ENCODE results near the gene ENTPD2.

ENTPD2 gene

DNA sequence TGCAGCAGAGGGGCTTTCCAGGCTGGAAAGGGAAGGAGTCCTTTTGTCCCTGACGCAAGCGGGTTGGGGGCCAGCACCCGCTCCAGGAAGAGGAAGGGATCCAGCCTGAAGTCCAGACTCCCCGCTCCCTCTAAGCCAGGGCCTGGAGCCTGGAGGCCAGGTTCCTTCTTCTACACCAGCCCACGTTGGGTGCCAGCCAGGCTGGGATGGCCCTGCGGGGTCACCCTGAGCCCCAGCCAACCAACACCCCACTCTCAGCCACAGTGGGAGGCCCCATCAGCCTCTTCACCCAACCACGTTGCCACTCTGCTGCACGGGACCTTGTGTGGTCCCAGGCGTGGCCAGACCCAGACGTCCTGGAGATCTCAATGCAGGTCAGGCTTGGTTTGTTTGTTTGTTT lies 21.0 kb downstream of the ENTPD2 start:
- H3K27ac ChIP-seq = no peak overlapping the region
- no peak overlapping the region for H3K4me2 ChIP-seq (ENCODE audit: low read length)
- H3K79me2 ChIP-seq = no peaks in the 10 kb centered on the region
- H3K36me3 ChIP-seq (ENCODE audit: control insufficient read depth, insufficient read depth, low read length) = no peaks in the 10 kb centered on the region
- H2AFZ ChIP-seq = no peak overlapping the region
- H3K9me3 ChIP-seq (ENCODE audit: control insufficient read depth, low read length) = no peaks in the 10 kb centered on the region
- H3K4me3 ChIP-seq (ENCODE audit: low read depth, low read length) = no peak overlapping the region
- no peak overlapping the region for H3K9ac ChIP-seq
- no peaks in the 10 kb centered on the region for H3K27me3 ChIP-seq (ENCODE audit: control insufficient read depth, insufficient read depth, low read length)
- TF ChIP-seq, protein P1, sequence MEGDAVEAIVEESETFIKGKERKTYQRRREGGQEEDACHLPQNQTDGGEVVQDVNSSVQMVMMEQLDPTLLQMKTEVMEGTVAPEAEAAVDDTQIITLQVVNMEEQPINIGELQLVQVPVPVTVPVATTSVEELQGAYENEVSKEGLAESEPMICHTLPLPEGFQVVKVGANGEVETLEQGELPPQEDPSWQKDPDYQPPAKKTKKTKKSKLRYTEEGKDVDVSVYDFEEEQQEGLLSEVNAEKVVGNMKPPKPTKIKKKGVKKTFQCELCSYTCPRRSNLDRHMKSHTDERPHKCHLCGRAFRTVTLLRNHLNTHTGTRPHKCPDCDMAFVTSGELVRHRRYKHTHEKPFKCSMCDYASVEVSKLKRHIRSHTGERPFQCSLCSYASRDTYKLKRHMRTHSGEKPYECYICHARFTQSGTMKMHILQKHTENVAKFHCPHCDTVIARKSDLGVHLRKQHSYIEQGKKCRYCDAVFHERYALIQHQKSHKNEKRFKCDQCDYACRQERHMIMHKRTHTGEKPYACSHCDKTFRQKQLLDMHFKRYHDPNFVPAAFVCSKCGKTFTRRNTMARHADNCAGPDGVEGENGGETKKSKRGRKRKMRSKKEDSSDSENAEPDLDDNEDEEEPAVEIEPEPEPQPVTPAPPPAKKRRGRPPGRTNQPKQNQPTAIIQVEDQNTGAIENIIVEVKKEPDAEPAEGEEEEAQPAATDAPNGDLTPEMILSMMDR (IDR thresholded peaks at IDR 0.05) = no peak
- H3K4me1 ChIP-seq = peaks cover 3% of the 10 kb centered on the region

DNA sequence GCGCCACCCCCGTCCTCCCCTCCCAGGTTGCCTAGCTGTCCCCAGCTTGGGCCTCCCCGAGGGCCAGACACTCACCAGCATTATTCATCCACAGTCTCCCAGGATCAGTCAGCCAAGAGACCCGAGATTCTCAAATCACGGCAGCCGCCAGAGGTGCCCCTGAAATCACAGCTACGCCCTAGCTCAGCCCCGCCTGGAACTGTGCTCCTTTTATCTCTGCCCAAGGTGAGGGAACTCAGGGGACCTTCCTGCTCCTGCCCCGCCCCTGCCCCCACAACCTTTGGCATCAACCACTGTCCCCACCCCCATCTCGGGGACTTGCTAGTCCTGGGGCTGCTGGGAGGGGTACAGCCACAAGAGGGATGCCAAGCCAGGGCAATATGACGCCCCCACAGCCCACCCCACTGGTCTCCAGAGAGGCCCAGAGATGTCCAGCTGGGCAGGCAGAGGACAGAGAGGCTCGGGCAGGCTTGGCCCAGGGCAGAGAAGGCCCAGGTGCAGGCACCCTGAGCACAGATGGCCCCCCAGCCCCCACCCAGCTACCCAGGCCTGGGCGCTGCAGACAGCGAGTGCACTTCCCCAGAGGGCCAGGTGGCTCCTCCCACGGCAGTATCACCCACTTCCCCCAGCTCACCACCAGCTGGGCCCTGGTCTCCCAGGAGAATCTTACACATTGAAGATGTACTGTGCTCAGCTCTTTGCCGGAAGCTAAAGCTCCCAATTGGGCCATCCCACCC lies 21.8 kb downstream of the ENTPD2 start, which contains the start of gene FUT7:
Gene FUT7, minus strand, starts transcription at position 185 of the 737 bp plus-strand sequence. Its CDS starts 97 bp downstream, at position 88.
- Histone ChIP-seq H3K79me2 (peaks cover 2% of the 10 kb centered on the region), H3K9me3 (ENCODE audit: control insufficient read depth, low read length) (no peaks in the 10 kb centered on the region), H3K36me3 (ENCODE audit: control insufficient read depth, insufficient read depth, low read length) (no peaks in the 10 kb centered on the region), H3K27me3 (ENCODE audit: control insufficient read depth, insufficient read depth, low read length) (no peaks in the 10 kb centered on the region), H3K4me2 (ENCODE audit: low read length) (no peak within 1 kb of the TSS), H2AFZ (no peak within 1 kb of the TSS), H3K4me3 (ENCODE audit: low read depth, low read length) (no peak within 1 kb of the TSS), H3K27ac (no peak within 1 kb of the TSS), H3K9ac (no peak within 1 kb of the TSS), H3K4me1 (peaks cover 5% of the 10 kb centered on the region)
- TF ChIP-seq, protein P1 (IDR thresholded peaks at IDR 0.05) = no peak

DNA sequence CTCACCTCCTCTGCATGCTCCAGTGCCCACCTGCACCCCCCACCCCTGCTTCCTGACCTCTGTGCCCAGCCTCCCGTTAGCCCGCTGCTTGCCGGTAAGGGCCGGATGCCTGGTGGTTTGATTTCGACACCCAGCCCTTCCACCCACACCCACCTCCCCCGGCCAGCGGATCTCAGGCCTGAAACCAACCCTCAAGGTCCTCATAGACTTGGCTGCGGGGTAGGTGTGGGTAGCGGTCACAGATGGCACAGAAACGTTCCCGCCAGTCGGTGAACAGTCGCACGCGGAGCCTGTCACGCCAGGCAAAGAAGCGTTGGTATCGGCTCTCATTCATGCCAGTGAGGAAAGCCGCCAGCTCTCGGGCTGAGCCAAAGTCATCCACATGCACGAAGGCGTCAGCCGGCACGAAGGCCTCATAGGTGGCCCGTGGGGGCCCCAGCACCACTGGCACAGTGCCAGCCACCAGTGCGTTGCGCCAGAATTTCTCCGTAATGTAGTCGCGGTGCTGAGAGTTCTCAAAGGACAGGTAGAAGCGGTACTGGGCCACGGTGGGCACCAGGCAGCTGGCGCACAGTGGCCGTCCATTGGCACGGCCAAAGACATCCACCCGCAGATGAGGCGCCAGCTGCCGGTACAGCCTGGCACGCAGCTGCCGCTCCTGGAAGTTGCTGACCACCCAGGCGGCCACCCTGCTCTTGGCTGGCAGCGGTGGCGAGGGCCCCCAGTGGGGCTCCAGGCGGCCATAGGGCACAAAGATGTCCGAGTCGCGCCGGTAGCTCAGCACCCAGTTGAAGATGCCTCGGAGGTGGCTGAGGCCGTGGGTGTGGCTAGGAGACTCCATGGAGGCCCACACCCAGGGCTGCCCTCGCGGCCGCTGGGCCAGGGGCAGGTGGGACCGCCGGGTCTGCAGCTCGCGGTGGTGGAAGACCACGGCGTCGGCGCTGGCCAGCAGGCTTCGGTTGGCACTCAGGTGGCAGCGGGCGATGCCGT lies 23.0 kb downstream of the ENTPD2 start:
- H3K36me3 ChIP-seq (ENCODE audit: control insufficient read depth, insufficient read depth, low read length) = no peaks in the 10 kb centered on the region
- H3K9ac ChIP-seq = no peak overlapping the region
- no peaks in the 10 kb centered on the region for H3K9me3 ChIP-seq (ENCODE audit: control insufficient read depth, low read length)
- no peaks in the 10 kb centered on the region for H3K27me3 ChIP-seq (ENCODE audit: control insufficient read depth, insufficient read depth, low read length)
- H3K4me2 ChIP-seq (ENCODE audit: low read length) = no peak overlapping the region
- H2AFZ ChIP-seq = no peak overlapping the region
- no peak overlapping the region for H3K4me3 ChIP-seq (ENCODE audit: low read depth, low read length)
- no peak overlapping the region for H3K27ac ChIP-seq
- peaks cover 12% of the 10 kb centered on the region for H3K4me1 ChIP-seq
- TF ChIP-seq, protein P1 (IDR thresholded peaks at IDR 0.05) = no peak
- peaks cover 3% of the 10 kb centered on the region for H3K79me2 ChIP-seq

DNA sequence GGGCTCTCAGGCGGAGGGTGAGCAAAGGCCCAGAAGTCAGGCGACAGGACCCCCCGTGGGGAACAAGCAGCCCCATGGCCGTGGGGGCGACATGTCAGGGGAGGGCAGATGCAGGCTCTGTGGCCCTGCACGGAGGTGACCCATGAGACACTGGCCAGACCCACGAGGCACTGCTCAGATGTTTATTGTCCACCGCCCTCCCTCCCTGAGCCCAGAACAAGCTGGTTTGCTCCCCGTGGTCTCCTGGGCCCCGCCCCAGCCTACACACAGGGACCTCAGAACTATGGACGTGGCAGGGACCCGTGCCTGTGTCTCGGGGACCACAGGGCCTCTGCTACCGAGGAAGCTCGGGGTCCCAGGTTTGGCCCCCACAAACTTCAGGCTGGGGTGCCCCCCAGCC lies 23.9 kb downstream of the ENTPD2 start:
- Histone ChIP-seq H3K36me3 (ENCODE audit: control insufficient read depth, insufficient read depth, low read length) (no peaks in the 10 kb centered on the region), H3K79me2 (peaks cover 3% of the 10 kb centered on the region), H3K9me3 (ENCODE audit: control insufficient read depth, low read length) (no peaks in the 10 kb centered on the region), H3K9ac (no peak overlapping the region), H3K27me3 (ENCODE audit: control insufficient read depth, insufficient read depth, low read length) (no peaks in the 10 kb centered on the region), H3K4me3 (ENCODE audit: low read depth, low read length) (no peak overlapping the region), H3K27ac (no peak overlapping the region), H3K4me1 (peaks cover 12% of the 10 kb centered on the region), H3K4me2 (ENCODE audit: low read length) (no peak overlapping the region), H2AFZ (no peak overlapping the region)
- TF ChIP-seq, protein P1 (IDR thresholded peaks at IDR 0.05) = no peak

Measured in parathyroid adenoma (tissue), 2 donors.